ENCODE data around the gene CDC14B.

Gene CDC14B

DNA sequence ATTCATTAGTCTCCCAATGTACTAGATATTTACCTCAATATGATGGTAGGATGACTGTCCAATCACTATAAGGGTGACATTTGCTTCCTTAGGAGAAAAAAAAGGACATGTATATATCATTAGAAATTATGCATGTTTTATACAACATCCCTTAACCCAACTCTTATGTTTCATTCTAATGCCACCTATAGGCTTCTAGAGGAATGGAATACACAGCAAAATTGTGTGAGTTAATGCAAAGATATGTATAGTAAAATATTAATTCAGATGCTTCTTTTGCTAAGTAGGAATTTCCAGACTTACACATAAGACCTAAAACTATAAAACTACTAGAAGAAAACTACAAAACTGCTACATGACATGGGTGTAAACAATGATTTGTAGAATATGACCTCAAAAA is 32.0 kb upstream of the CDC14B start:
- 0 out of 2 replicates have a peak, but pooled peaks cover 1% of the 10 kb centered on the region for H3K36me3 ChIP-seq (ENCODE audit: control insufficient read depth, insufficient read depth, low read length)
- no peaks in the 10 kb centered on the region for H3K27me3 ChIP-seq (replicated peaks; ENCODE audit: control insufficient read depth, insufficient read depth, low read length)
- DNase-seq (ENCODE audit: extremely low read depth, insufficient read length) = no peak
- TF ChIP-seq, protein P1, sequence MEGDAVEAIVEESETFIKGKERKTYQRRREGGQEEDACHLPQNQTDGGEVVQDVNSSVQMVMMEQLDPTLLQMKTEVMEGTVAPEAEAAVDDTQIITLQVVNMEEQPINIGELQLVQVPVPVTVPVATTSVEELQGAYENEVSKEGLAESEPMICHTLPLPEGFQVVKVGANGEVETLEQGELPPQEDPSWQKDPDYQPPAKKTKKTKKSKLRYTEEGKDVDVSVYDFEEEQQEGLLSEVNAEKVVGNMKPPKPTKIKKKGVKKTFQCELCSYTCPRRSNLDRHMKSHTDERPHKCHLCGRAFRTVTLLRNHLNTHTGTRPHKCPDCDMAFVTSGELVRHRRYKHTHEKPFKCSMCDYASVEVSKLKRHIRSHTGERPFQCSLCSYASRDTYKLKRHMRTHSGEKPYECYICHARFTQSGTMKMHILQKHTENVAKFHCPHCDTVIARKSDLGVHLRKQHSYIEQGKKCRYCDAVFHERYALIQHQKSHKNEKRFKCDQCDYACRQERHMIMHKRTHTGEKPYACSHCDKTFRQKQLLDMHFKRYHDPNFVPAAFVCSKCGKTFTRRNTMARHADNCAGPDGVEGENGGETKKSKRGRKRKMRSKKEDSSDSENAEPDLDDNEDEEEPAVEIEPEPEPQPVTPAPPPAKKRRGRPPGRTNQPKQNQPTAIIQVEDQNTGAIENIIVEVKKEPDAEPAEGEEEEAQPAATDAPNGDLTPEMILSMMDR (IDR thresholded peaks at IDR 0.05; ENCODE audit: insufficient read depth, low read length, poor library complexity, severe bottlenecking) = peak; percentile 45
- H3K4me3 ChIP-seq (replicated peaks; ENCODE audit: low read depth, low read length) = no peak overlapping the region

DNA sequence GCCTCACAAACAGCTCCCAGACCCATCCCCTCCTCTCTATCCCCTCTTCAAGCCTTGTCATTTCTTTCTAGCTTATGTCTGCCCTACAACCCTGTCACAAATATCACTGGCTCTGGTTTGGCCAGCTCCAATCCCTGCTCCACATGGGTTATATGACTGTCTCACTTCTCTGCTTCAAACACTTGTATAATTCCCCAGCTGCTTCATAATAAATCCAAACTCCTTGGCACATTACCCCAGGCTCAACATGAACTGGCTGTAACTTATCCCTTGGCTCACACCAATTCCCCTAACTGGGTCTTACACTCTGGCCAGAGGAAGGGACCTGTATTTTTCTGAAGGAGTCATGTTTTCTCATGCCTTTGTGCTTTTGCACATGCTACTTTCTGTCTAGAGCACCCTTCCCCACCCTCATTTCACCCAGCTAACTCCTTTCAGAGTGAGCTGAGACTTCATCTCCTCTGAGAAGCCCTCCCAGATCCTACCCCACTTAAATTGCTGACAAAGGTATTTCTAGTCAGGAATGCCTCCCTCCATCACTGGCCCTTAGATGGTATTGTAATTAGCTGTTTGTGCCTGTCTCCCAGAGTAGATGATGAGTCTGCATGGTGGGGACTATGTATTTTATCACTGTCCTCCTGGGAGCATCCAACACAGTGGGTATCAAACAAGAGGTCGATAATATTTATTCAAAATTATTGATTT is 30.1 kb upstream of the CDC14B start:
- 0 out of 2 replicates have a peak, but pooled peaks cover 1% of the 10 kb centered on the region for H3K36me3 ChIP-seq (ENCODE audit: control insufficient read depth, insufficient read depth, low read length)
- H3K4me3 ChIP-seq (replicated peaks; ENCODE audit: low read depth, low read length) = no peak overlapping the region
- DNase-seq (ENCODE audit: extremely low read depth, insufficient read length) = no peak
- TF ChIP-seq, protein P1 (IDR thresholded peaks at IDR 0.05; ENCODE audit: insufficient read depth, low read length, poor library complexity, severe bottlenecking) = no peak
- no peaks in the 10 kb centered on the region for H3K27me3 ChIP-seq (replicated peaks; ENCODE audit: control insufficient read depth, insufficient read depth, low read length)

DNA sequence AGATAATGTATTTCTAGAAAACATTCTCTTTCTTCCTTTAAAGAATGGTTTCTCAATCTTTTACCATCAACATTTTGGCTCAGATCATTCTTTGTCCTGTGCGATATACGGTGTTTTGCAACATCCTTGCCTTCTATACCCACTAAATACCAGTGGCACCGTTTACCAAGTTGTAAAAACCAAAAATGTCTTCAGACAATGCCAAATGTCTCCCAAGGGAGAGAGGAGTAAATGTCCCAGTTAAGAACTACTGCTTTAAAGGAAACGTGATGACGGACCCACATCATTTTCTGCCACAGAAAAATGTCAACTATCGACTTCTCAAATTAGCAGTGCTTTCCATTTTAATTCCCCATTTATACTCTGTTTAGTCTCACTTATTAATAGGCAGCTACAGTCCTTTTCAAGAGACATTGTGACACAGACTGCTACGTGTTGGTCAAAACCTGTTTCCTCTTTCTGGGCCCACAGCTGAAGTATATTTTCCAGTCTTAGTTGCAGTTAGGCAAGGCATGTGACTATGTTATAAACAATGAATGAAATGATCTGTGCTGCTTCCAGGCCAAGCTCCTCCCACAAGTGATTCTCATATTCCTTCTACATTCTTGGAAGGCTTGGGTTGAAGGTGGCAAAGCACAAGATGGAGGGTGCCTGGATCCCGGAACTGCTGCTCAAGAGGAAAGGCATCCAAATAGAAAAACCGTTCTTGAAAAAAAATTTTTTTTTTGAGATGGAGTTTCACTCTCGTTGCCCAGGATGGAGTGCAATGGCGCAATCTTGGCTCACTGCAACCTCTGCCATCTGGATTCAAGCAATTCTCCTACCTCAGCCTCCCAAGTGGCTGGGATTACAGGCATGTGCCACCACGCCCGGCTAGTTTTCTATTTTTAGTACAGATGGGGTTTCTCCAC is 26.7 kb upstream of the CDC14B start:
- TF ChIP-seq, protein P1 (IDR thresholded peaks at IDR 0.05; ENCODE audit: insufficient read depth, low read length, poor library complexity, severe bottlenecking) = no peak
- 0 out of 2 replicates have a peak, but pooled peaks cover 1% of the 10 kb centered on the region for H3K36me3 ChIP-seq (ENCODE audit: control insufficient read depth, insufficient read depth, low read length)
- no peak for DNase-seq (ENCODE audit: extremely low read depth, insufficient read length)
- H3K4me3 ChIP-seq (replicated peaks; ENCODE audit: low read depth, low read length) = no peak overlapping the region
- H3K27me3 ChIP-seq (replicated peaks; ENCODE audit: control insufficient read depth, insufficient read depth, low read length) = no peaks in the 10 kb centered on the region

DNA sequence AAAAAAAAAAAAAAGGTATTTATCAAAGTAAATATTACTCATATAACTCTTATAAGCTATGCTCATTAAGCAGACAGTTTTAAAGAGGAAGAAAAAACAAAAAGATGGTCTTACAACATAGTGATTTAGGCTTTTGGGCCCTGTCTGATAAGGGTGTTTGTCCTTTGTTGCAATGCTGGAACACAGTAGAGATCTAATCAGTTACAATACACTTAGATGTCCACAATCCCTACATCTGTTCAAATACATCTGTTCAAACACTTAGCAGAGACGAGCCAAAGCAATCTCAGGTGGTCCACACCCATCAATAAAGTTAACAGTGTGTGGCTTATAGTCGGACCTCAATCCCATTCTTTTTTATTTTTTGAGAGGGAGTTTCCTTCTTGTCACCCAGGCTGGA is 24.5 kb upstream of the CDC14B start:
- no peak for DNase-seq (ENCODE audit: extremely low read depth, insufficient read length)
- TF ChIP-seq, protein P1 (IDR thresholded peaks at IDR 0.05; ENCODE audit: insufficient read depth, low read length, poor library complexity, severe bottlenecking) = no peak

DNA sequence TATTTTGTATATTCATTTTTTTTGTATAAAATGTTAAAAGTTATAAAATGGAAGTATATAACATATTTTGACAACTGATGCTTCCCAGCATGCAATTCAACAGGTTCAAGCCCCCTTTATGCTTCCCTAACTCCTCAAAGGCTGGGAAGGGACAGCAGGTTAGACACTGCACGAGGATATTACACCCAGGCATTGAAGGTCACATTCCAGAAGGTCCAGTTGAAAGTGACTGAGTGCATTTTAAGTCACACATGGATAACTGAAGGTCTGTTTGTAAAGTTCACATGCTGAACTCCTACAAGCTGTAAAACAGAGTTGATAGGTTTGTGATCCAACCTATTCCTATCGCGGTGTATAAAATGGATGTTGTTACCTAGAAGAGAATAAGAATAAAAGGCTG is 21.9 kb upstream of the CDC14B start:
- DNase-seq (ENCODE audit: extremely low read depth, insufficient read length) = no peak
- H3K36me3 ChIP-seq (ENCODE audit: control insufficient read depth, insufficient read depth, low read length) = no peaks in the 10 kb centered on the region
- no peaks in the 10 kb centered on the region for H3K27me3 ChIP-seq (replicated peaks; ENCODE audit: control insufficient read depth, insufficient read depth, low read length)
- TF ChIP-seq, protein P1 (IDR thresholded peaks at IDR 0.05; ENCODE audit: insufficient read depth, low read length, poor library complexity, severe bottlenecking) = no peak
- H3K4me3 ChIP-seq (replicated peaks; ENCODE audit: low read depth, low read length) = no peak overlapping the region

More for the DNA sequence above, 24.5 kb upstream of the CDC14B start:
- no peak overlapping the region for H3K4me3 ChIP-seq (replicated peaks; ENCODE audit: low read depth, low read length)
- H3K36me3 ChIP-seq (ENCODE audit: control insufficient read depth, insufficient read depth, low read length) = no peaks in the 10 kb centered on the region
- H3K27me3 ChIP-seq (replicated peaks; ENCODE audit: control insufficient read depth, insufficient read depth, low read length) = no peaks in the 10 kb centered on the region
